ENCODE data around the gene SH3PXD2A.
"Not testable (repeated sequence)": the region's sequence is repeated elsewhere in the genome, so short reads cannot be mapped to it uniquely, and the experiment has no call there.

SH3PXD2A gene

DNA sequence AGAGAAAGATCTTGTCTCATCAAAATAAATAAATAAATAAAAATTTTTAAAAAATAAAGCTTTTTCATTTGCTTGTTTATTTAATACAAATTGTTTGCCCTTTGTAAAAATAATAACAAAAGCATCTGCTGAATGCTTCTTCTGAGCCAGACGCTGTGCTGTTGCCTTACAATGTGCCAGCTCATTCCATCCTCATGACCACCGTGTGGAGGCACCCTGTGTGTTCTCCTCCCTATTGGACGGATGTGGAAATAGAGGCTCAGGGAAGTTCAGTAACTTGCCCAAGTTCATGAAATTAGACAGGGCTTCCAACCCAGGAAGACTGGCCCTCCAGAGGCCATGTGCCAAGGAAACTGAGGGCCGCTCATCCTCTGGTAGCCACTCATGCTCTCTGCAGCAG, 120.6 kb downstream of the SH3PXD2A start:
- in situ Hi-C loops (cut with HindIII; ENCODE audit: low sequenced_read_pairs): no loop called here

DNA sequence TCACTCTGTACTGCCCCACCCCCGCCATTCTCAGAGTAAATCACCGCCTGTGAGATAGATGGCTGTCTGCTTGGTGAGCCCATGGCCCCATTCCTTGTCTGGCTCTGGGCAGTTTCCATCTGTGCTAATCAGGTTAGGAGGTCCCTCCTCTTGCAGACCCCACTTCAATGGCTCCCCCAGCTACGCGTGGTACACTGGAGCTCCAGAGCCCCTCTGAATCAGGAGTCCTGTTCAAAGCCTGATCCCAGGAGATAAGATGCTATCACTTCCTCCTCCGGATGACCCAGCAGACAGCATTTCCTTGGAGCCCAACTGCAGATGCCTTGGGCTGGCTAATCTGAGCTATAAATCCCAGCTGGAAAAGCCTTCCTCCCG, 122.3 kb downstream of the SH3PXD2A start:
- in situ Hi-C loops (cut with HindIII; ENCODE audit: low sequenced_read_pairs): no loop called here

DNA sequence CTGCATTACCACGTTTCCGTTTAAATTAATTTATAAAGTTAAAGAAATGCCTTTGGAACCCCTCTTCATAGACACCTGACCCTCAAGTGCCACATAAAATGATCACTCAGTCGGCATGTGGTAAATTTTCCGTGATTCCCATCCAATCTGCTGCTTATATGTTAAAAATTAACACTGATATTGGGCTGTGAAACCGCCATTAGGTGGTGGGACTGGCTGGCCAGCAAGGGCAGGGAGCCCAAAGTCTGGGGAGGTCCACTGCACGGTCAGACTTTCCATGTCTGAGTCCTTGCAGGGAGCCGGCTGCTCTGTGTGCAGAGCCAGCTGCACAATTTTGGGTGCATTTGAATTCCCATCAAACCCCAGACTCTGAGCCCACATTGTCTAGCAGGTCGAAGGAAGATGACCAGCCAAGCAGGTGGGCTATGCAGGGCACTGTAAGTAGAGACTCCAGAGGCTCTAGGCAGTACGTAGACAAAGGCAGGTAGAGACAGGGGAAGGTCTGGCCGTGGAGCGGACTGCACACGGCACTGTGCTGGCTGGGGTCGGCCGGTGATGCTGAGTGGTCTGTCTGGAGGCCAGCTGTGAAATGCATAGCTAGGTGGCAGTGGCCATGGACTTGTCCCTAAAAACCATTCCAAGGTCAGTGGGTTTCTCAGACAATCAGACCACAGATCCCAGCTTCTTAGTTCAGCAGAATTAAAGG, 122.9 kb downstream of the SH3PXD2A start:
- in situ Hi-C loops (cut with HindIII; ENCODE audit: low sequenced_read_pairs): no loop called here

DNA sequence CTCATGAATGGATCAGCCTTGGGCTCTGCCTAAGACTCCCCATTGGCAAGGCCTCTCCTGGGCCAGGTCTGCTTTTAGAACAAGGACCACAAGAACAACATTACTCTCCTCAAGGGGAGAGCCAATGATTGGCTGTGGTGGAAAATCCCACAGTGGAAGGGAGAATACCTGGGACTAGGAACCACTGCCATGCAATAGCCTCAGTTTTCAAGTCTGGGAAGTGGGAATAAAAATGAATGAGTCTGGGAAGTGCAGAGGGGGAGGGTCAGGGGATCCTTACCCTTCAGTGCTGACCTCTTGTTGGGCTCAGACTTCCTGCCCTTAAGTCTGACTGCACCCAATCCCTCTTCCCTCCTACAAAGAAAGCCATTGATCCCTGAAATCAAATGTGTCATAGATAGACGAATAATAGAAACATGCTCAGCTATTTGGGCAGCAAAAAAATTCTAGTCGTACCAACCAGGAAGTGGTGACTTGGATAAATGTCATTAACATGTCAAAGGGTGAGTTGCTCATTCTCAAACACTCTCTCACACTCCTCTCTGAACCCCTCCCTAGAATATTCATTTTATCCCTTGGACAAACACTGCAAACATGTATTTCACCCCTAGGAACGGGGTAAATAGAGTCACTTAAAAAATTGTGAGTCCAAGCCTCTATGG, 123.6 kb downstream of the SH3PXD2A start:
- in situ Hi-C loops (cut with HindIII; ENCODE audit: low sequenced_read_pairs): no loop called here

DNA sequence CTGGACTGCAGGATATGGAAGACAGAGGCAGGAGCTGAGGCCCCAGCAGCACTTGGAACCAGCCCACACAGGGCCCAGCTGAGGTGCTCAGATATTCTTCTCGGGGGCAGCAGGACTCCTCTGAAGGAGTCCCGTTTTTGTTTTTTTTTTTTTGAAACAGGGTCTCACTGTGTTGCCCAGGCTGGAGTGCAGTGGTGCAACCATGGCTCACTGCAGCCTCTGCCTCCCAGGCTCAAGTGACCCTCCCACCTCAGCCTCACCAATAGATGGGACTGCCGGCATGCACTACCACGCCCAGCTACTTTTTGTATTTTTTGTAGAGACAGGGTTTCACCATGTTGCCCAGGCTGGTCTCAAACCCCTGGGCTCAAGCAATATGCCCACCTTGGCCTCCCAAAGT, 124.3 kb downstream of the SH3PXD2A start:
- in situ Hi-C loops (cut with HindIII; ENCODE audit: low sequenced_read_pairs): not testable (repeated sequence)

DNA sequence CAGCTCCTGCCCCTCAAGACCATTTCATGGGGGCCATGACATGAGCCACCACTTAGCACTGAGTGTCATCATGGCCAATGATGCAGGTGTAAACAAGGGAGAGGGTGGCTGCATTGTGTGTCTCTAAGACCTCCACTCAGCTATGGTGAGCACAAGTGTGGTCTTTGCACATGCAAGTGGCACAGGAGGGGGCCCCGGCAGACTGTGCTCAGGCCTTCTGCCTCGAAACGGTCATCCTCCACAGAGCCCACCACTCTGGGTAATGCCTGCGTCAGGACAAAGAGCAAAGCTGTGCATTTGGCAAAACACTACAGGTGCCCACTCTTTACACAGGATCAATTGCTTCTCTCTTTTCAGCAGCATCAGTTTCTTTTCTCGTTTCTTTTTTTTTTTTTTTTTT, 125.5 kb downstream of the SH3PXD2A start:
- in situ Hi-C loops (cut with HindIII; ENCODE audit: low sequenced_read_pairs): no loop called here

DNA sequence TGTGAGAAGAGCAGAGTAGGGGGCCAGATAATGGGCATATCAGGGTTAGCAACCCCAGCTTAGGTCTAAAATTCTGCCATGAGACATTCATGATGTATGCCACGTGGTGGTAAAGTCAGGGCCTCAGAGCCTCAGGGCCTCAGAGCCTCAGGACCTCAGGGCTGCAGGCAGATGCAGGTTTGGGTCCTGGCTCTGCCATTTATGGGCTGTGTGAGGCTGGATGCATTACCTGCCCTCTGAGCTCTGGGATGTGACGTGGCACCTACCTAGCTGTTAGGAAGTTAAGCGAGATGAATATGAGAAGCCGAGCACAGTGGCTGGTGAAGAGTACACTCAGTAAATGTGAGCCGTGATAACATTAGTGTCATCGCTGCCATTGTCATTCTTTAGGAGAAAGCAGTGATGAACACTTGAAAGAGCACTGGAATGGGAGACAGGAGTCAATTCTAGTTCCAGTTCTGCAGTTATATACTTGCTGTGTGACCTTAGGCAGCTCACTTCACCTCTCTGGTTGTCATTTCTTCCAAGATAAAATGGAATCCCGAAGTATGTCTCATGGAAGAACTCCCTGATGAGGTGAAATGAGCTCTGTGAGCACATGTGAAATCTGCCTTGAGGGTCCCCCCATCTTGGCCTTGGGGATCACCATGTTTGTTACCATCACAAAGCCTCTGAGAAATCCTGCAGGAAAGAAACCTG, 127.2 kb downstream of the SH3PXD2A start:
- in situ Hi-C loops (cut with HindIII; ENCODE audit: low sequenced_read_pairs): no loop called here

DNA sequence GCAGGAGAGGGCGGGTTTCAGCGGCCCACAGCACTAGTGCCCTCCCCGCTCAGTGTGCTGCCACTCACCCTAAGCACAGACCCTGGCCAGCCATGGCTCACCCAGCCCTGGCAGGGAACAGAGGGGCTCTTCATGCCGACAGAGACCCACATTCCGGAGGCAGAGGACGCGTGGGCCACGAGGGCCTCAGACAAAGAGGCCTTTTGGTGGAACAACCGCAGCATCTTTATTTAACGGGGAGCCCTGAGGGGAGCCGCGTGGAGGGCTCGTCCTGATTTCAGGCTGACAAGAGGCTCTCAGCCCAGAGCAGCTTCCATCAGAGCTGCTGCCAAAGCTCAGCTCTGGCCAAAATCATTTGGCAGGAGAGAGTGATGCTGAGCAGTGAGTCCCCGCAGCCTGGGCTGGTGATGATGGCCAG, 127.8 kb downstream of the SH3PXD2A start:
- in situ Hi-C loops (cut with HindIII; ENCODE audit: low sequenced_read_pairs): no loop called here

DNA sequence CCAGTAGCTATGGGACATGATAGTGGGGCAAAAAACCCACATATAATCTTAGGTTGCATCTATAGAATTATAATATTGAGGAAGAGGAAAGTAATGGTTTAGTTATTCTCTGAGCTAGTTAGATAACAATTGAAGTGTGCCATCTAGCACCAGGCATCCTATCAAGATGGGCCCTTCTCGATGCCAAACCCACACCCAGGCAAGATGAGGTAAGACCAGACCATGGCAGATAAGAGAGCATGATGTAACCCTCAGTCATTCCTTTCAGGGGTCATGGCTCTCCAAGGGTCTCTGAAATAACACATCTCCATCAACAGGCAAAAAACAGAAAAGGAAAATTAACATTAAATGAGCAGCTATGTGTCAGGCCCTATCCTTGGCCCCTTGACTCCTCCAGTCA, 128.7 kb downstream of the SH3PXD2A start:
- in situ Hi-C loops (cut with HindIII; ENCODE audit: low sequenced_read_pairs): no loop called here

DNA sequence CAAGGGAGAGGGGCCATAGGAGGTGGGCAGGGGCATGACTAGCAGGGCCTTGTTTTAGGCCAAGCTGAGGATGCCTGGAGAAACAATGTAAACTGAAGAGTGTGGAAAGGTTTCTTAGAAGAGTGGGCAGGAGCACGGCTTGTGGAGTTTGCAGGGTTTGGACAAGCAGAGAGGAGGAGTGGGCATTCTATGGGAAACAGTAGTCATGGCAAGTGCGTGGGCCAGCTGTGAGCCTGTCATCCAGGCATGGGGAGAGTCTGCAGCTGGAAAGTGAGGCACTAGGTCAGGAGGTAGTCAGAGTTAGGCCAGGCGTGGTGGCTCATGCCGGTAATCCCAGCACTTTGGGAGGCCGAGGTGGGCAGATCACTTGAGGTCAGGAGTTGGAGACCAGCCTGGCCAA, 130.1 kb downstream of the SH3PXD2A start:
- in situ Hi-C loops (cut with HindIII; ENCODE audit: low sequenced_read_pairs): no loop called here

DNA sequence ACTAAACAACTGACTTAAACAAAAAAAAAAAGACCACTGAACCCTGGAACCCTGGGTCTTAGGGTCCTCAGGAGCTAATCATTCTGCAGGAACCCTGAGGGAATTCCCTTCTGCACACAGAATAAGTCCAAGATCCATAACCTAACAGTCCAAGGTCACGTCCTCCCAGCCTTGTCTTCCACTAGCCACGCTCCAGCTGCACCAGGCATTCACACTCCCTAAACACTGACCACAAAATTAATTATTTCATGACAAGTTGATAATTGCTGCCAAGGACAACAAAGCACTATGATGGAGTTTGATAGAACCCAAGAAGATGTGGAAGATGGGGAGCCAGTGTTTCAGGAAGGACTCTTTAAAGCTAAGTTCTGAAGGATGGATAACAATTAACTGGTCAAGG, 130.6 kb downstream of the SH3PXD2A start:
- in situ Hi-C loops (cut with HindIII; ENCODE audit: low sequenced_read_pairs): loop anchor here (25.0 kb wide), 1 partner anchor 138 kb away; the partner anchor contains the start of gene SH3PXD2A

DNA sequence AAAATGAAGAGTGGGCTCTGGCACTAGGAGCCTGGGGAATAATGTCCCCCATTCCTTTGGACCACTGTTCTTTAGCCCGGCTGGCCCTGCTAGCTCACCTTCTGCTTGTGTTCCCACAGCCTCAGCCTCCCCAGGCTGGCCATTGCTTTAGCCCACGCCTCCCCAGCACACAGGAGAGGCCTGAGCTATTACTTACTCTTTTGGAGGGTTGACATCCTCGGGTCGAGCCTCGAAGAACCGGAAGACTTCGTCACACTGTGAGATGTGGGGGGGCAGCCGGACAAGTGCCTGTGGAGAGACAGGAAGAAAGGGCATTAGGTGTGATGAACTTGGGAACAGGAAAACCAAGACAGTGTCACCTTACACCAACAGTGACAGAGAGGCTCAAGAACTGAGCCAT, 131.3 kb downstream of the SH3PXD2A start:
- in situ Hi-C loops (cut with HindIII; ENCODE audit: low sequenced_read_pairs): loop anchor here (25.0 kb wide), 1 partner anchor 138 kb away; the partner anchor contains the start of gene SH3PXD2A

DNA sequence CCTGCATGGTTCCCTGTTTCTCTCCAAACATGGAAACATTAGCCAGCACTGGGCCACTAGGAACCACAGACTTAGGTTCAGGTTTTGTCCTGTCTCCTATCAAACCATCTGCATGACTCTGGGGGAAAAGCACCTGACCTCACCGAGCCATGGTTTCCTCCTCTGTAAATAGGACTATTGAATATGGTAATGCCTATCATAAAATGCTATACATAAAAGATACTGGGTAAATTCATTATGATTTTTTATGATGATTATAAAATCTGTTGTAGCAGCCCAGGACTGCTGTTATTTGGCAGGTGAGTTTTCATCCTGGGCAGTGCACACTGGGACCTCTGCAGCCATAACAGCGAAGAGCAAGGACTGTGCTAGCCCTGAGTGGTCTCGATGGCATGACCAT, 131.8 kb downstream of the SH3PXD2A start:
- in situ Hi-C loops (cut with HindIII; ENCODE audit: low sequenced_read_pairs): loop anchor here (25.0 kb wide), 1 partner anchor 139 kb away; the partner anchor contains the start of gene SH3PXD2A

DNA sequence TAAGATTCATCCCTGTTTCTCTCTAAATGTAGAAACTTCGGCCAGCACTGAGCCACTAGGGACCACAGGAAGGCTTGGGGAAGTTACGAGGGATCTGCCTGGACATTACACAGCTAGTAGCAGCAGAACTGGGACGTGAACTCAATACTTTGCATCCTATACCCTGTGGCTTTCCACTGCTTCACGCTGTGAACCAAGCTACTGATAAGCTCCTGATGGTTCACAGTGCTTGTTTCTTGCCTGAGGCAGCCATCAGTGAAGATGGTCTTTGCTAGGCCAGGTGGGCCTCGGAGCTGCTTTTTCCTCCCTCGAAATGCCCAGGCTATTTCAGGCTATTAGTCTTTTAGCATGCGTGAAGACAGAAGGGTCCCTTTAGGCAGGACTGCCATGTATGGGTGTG, 132.7 kb downstream of the SH3PXD2A start:
- in situ Hi-C loops (cut with HindIII; ENCODE audit: low sequenced_read_pairs): loop anchor here (25.0 kb wide), 1 partner anchor 140 kb away; the partner anchor contains the start of gene SH3PXD2A

DNA sequence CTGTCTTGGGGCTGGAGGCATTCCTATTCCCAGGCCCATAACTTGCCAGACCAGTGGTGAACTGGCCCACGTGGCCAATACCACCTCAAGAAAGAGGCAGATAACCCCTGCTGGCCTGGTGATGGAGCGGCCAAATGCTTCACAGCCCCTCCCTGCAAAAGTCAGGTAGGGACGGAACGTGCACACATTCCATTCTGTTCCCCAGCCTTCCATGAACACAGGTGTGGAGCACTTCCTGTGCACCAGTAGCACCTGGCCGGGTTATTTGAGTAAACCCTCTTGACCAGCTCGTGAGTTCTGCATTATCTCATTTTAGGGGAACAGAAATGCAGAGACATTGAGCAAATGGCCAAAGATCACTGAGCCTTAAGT, 134.4 kb downstream of the SH3PXD2A start:
- in situ Hi-C loops (cut with HindIII; ENCODE audit: low sequenced_read_pairs): loop anchor here (25.0 kb wide), 1 partner anchor 141 kb away; the partner anchor contains the start of gene SH3PXD2A

DNA sequence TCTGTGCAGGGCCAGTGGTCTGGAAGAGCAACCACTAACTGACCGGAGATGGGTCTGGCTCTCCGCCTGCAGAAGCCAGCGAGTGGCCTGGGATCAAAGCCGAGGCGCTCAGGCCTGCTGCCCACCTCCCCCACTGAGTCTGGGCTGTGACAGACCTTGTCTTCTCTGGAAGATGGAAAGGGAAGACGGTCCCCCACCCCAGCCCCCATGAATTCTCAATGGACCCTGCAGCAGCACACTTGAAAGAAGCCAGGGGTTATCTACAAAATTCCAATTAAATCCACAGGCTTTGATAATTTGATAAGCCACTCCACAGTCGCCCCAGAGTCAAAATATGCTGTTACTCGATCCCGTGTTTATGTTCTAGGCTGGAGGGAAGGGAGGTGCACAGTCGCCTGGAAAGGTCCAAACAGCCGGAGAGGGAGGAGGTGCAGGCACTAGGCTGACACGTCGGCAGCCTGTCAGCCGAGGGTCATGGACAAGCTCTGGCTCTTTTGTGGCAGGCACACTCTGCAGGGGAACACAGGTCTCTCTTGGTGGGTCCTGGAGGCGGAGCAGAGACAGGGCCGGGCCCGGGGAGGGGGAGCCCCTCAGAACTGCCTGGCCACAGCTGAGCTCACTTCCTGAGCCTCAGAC, 134.9 kb downstream of the SH3PXD2A start:
- in situ Hi-C loops (cut with HindIII; ENCODE audit: low sequenced_read_pairs): loop anchor here (25.0 kb wide), 1 partner anchor 142 kb away; the partner anchor contains the start of gene SH3PXD2A

DNA sequence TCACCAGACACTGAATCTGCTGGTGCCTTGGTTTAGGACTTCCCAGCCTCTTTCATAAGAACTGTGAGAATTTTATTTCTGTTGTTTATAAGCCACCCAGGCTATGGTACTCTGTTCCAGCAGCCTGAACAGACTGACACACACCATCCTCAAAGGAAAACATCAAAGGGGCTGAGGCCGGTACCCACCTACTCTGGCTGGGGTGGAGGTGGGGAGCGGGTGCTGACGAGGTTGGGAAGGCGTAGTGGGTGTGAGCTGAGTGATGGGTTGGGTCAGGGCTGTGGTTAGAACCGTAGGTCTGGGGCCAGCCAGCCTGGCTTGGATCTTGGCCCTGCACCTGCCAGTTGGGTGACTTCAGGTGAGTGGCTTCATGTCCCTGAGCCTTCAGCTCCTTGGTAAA, 136.3 kb downstream of the SH3PXD2A start:
- in situ Hi-C loops (cut with HindIII; ENCODE audit: low sequenced_read_pairs): loop anchor here (25.0 kb wide), 1 partner anchor 143 kb away; the partner anchor contains the start of gene SH3PXD2A

DNA sequence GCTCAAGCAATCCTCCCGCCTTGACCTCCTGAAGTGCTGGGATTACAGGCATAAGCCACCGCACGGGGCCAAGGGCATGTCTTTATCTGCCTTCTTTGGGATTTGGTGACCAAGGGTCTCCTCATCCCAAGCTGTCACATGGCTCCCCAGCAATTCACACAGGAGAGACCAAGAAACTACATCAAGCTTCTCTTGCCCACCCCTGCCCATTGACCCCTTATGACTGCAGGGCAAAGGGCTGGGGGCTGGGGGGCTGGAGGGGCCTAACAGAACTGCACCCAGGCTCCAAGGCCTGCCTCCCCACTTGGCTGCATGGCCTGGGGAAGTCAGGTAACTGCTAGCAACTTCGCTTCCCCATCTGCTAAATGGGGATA, 137.1 kb downstream of the SH3PXD2A start:
- in situ Hi-C loops (cut with HindIII; ENCODE audit: low sequenced_read_pairs): loop anchor here (25.0 kb wide), 1 partner anchor 144 kb away; the partner anchor contains the start of gene SH3PXD2A

DNA sequence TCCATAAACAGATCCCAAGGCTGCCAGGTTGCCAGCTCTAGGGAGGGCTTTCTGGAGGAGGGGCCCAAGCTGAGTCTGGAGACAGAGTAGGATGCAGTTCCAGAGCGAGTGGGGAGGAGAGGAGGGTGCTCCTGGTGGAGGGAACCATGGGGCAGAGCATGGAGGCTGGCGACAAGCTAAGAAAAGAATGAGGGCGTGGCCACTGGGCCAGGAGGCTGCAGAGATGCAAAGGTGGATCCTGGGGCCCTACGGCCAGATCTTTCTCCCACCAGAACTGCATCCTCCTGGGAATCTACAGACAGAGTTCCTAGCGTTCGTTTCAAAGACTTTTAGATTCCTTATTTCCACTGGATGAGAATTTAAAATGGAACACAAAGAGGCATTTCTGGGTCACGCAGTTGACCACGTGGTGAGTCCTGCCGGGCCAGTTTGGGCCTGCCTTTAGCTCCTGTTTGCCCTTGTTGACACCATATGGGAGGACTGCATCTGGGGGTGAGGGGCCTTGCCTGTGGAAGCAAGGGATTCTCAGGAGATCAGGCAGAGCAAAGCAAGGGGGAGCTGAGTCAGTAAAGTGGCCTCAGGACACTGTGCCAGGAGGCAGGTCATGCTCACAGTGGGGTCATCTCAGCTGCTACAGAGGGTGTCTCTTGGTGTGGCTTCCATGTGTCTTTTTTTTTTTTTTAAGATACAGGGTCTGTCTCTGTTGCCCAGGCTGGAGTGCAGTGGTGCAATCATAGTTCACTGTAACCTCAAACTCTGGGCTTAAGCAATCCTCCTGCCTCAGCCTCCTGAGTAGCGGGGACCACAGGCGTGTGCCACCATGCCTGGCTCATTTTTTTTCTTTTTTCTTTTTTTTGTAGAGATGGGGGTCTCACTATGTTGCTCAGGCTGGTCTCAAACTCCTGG, 137.8 kb downstream of the SH3PXD2A start:
- in situ Hi-C loops (cut with HindIII; ENCODE audit: low sequenced_read_pairs): loop anchor here (25.0 kb wide), 1 partner anchor 145 kb away; the partner anchor contains the start of gene SH3PXD2A
